ENCODE data around the gene PPM1H.
"Not testable (repeated sequence)": the region's sequence is repeated elsewhere in the genome, so short reads cannot be mapped to it uniquely, and the experiment has no call there.

The PPM1H gene

GRCh38 chr12:62891805-62892549 is 43.0 kb downstream of the PPM1H start:
- CTCF ChIA-PET = no interaction called here
- H3K27ac ChIP-seq = no peak overlapping the region
- no peak for TF ChIP-seq CTCF (conservative IDR thresholded peaks at IDR 0.05; ENCODE audit: low read depth)
- POLR2A ChIA-PET (ENCODE audit: low non-redundant PET) = no interaction called here
- no peak for DNase-seq (ENCODE audit: low spot score)

- H3K27ac ChIP-seq = no peak overlapping the region
- POLR2A ChIA-PET (ENCODE audit: low non-redundant PET) = no interaction called here
- DNase-seq (ENCODE audit: low spot score) = no peak
- TF ChIP-seq CTCF (conservative IDR thresholded peaks at IDR 0.05; ENCODE audit: low read depth) = no peak
- CTCF ChIA-PET = no interaction called here
These were observed 46.4 kb downstream of the PPM1H start for GRCh38 chr12:62888454-62889110.

GRCh38 chr12:62886796-62887195 is 48.2 kb downstream of the PPM1H start:
- ChIA-PET CTCF (no interaction called here), POLR2A (ENCODE audit: low non-redundant PET) (no interaction called here)
- TF ChIP-seq CTCF (conservative IDR thresholded peaks at IDR 0.05; ENCODE audit: low read depth) = no peak
- H3K27ac ChIP-seq = no peak overlapping the region
- DNase-seq (ENCODE audit: low spot score) = no peak

- no peak for DNase-seq (ENCODE audit: low spot score)
- no peak for TF ChIP-seq CTCF (conservative IDR thresholded peaks at IDR 0.05; ENCODE audit: low read depth)
- H3K27ac ChIP-seq = no peak overlapping the region
- CTCF ChIA-PET = no interaction called here
- POLR2A ChIA-PET (ENCODE audit: low non-redundant PET) = no interaction called here
These were observed 49.7 kb downstream of the PPM1H start for GRCh38 chr12:62885242-62885641.

GRCh38 chr12:62884832-62885231 is 50.1 kb downstream of the PPM1H start:
- DNase-seq (ENCODE audit: low spot score); POLR2A ChIA-PET (ENCODE audit: low non-redundant PET); H3K27ac ChIP-seq: not testable (repeated sequence)
- CTCF ChIA-PET = interaction anchor here (0.6 kb wide), 1 partner anchor 184 kb away, joined by 4 read pairs; no protein-coding TSS in a partner anchor

GRCh38 chr12:62882696-62883095 is 52.3 kb downstream of the PPM1H start:
- no peak overlapping the region for H3K27ac ChIP-seq
- CTCF ChIA-PET = interaction anchor here (0.6 to 1.2 kb wide), 2 partner anchors 83 to 1174 kb away, joined by 3 to 4 read pairs; no protein-coding TSS in a partner anchor

More at GRCh38 chr12:62882696-62883095, 52.3 kb downstream of the PPM1H start:
- no peak for DNase-seq (ENCODE audit: low spot score)
- POLR2A ChIA-PET (ENCODE audit: low non-redundant PET) = no interaction called here
- TF ChIP-seq CTCF (conservative IDR thresholded peaks at IDR 0.05; ENCODE audit: low read depth) = no peak

Measured in RWPE1 (cell line).